Neural cell (in vitro differentiated cells): Measurements from ENCODE around the gene MYO9A. TPM values are rescaled to one million over a fixed set of nuclear protein-coding genes. Genes with fewer than 3 reads are reported as not detected.

Experiments
- H2AFZ ChIP-seq: fragments of 200-600, 300-800 bp; sonication (generic), shearing (Covaris generic); 2 replicates; pipeline ENCODE4 v1.6.0; 2014; ENCODE audit warnings: low read depth, mild to moderate bottlenecking, antibody characterized with exemption, low read length, moderate library complexity
- H3F3A ChIP-seq: fragments of 200-600 bp; shearing (Covaris generic); 2 replicates; pipeline ENCODE4 v1.6.1; 2016; ENCODE audit warnings: mild to moderate bottlenecking, moderate library complexity, mixed read lengths, antibody characterized with exemption, low read length; ENCODE audit not compliant: insufficient read depth, poor library complexity, severe bottlenecking
- H3K27ac ChIP-seq: fragments of 200-600, 300-800 bp; sonication (generic), shearing (Covaris generic); 2 replicates; pipeline ENCODE4 v1.5.1; 2014; ENCODE audit warnings: mild to moderate bottlenecking, low read length, moderate library complexity
- H3K27me3 ChIP-seq: fragments of 300-800, 200-600 bp; sonication (generic), shearing (Covaris generic); 2 replicates; pipeline ENCODE4 v1.6.0; 2014; ENCODE audit warnings: mild to moderate bottlenecking, low read depth, low read length, moderate library complexity; ENCODE audit not compliant: insufficient read depth
- H3K36me3 ChIP-seq: fragments of 300-800, 200-600 bp; sonication (generic), shearing (Covaris generic); 2 replicates; pipeline ENCODE4 v1.5.1; 2014; ENCODE audit warnings: mild to moderate bottlenecking, antibody characterized with exemption, low read length, moderate library complexity; ENCODE audit not compliant: insufficient read depth
- H3K4me2 ChIP-seq: fragments of 300-800, 200-600 bp; sonication (generic), shearing (Covaris generic); 2 replicates; pipeline ENCODE4 v1.6.0; 2014; ENCODE audit warnings: mild to moderate bottlenecking, low read length
- H3K4me3 ChIP-seq: fragments of 300-800, 200-600 bp; sonication (generic), shearing (Covaris generic); 2 replicates; pipeline ENCODE4 v1.5.1; 2014; ENCODE audit warnings: mild to moderate bottlenecking, low read length, moderate library complexity
- H3K79me2 ChIP-seq: fragments of 200-600 bp; shearing (Covaris generic); replicated peaks from 2 replicates; pipeline ENCODE4 v1.6.0; 2014; ENCODE audit warnings: mild to moderate bottlenecking, low read length, moderate library complexity; ENCODE audit not compliant: insufficient read depth
- H3K9ac ChIP-seq: fragments of 300-800, 200-600 bp; sonication (generic), shearing (Covaris generic); 2 replicates; pipeline ENCODE4 v1.6.1; 2016; ENCODE audit warnings: mild to moderate bottlenecking, low read length, mixed read lengths
- H3K9me2 ChIP-seq: fragments of 200-600 bp; shearing (Covaris generic); 2 replicates; pipeline ENCODE4 v1.6.1; 2016; ENCODE audit warnings: mild to moderate bottlenecking, low read length, mixed read lengths; ENCODE audit not compliant: insufficient read depth
- H3K9me3 ChIP-seq: fragments of 200-600, 300-800 bp; sonication (generic), shearing (Covaris generic); 2 replicates; pipeline ENCODE4 v1.6.1; 2016; ENCODE audit warnings: mild to moderate bottlenecking, mixed run types, low read length, moderate library complexity, mixed read lengths
- H4K20me1 ChIP-seq: fragments of 200-600 bp; shearing (Covaris generic); 2 replicates; pipeline ENCODE4 v1.6.1; 2016; ENCODE audit warnings: mild to moderate bottlenecking, mixed run types; ENCODE audit not compliant: insufficient read depth
- EP300 ChIP-seq: fragments of 450-650 bp; conservative IDR thresholded peaks from 2 replicates; pipeline ENCODE4 v1.6.1; 2014; ENCODE audit warnings: antibody characterized with exemption, mild to moderate bottlenecking, moderate library complexity; ENCODE audit not compliant: poor library complexity, severe bottlenecking
- EZH2 ChIP-seq: fragments of 200-600, 300-800 bp; shearing (Covaris generic), sonication (generic); IDR thresholded peaks from 2 replicates; pipeline ENCODE4 v1.6.1; 2014; ENCODE audit warnings: antibody characterized with exemption, low read length, borderline replicate concordance, mild to moderate bottlenecking; ENCODE audit not compliant: insufficient read depth, poor library complexity, severe bottlenecking
- MXI1 ChIP-seq: fragments of 450-650 bp; conservative IDR thresholded peaks from 2 replicates; pipeline ENCODE4 v1.6.1; 2014; ENCODE audit warnings: antibody characterized with exemption, mild to moderate bottlenecking; ENCODE audit not compliant: poor library complexity, severe bottlenecking
- POLR2AphosphoS5 ChIP-seq: IDR thresholded peaks from 2 replicates; pipeline ENCODE4 v1.6.1; 2012
- RAD21 ChIP-seq: fragments of 450-650 bp; conservative IDR thresholded peaks from 2 replicates; pipeline ENCODE4 v1.6.1; 2014; ENCODE audit warnings: antibody characterized with exemption, mild to moderate bottlenecking, moderate library complexity
- REST ChIP-seq: IDR thresholded peaks from 2 replicates; pipeline ENCODE4 v1.6.1; 2012; ENCODE audit warnings: borderline replicate concordance
- SMC3 ChIP-seq: fragments of 450-650 bp; conservative IDR thresholded peaks from 2 replicates; pipeline ENCODE4 v1.6.1; 2014; ENCODE audit warnings: antibody characterized with exemption, mild to moderate bottlenecking, moderate library complexity; ENCODE audit not compliant: poor library complexity
- TAF1 ChIP-seq: IDR thresholded peaks from 2 replicates; pipeline ENCODE4 v1.6.1; 2012; ENCODE audit warnings: low read depth
- polyA plus RNA-seq: library from polyadenylated mRNA; depleted of rRNA; stranded (reverse); fragments of >200 nt; gene quantifications from 2 replicates; pipeline ENCODE4 v1.2.3, GENCODE V29; 2014
- TF ChIP-seq, protein P1 (sequence below): fragments of 450-650 bp; IDR thresholded peaks from 2 replicates; pipeline ENCODE4 v1.5.1; 2014; ENCODE audit warnings: antibody characterized with exemption, mild to moderate bottlenecking, moderate library complexity; ENCODE audit not compliant: poor library complexity, severe bottlenecking

Gene MYO9A
- polyA plus RNA-seq, 1 donor from 2014 or later: 22.7 TPM

DNA sequence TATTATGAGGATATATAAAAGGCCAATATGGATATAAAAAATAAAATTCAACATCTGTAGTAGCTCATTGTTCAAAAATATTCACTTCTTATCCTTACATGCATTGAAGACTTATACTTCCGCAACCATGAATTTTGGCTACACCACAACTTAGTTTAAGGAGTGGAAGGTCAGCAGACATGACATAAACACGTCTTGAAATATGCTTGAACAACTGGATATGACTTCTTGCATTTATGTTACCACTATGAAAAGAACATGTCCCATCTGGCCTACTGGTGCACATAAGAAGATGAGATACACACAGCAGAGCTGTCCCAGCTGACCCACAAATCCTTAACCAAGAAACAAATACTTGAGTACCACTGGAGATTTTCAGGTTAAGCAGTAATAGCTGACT is 52.1 kb downstream of the MYO9A start:
- no peaks in the 10 kb centered on the region for H3K9me3 ChIP-seq
- no peak for TF ChIP-seq EP300
- TF ChIP-seq, protein P1, sequence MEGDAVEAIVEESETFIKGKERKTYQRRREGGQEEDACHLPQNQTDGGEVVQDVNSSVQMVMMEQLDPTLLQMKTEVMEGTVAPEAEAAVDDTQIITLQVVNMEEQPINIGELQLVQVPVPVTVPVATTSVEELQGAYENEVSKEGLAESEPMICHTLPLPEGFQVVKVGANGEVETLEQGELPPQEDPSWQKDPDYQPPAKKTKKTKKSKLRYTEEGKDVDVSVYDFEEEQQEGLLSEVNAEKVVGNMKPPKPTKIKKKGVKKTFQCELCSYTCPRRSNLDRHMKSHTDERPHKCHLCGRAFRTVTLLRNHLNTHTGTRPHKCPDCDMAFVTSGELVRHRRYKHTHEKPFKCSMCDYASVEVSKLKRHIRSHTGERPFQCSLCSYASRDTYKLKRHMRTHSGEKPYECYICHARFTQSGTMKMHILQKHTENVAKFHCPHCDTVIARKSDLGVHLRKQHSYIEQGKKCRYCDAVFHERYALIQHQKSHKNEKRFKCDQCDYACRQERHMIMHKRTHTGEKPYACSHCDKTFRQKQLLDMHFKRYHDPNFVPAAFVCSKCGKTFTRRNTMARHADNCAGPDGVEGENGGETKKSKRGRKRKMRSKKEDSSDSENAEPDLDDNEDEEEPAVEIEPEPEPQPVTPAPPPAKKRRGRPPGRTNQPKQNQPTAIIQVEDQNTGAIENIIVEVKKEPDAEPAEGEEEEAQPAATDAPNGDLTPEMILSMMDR: no peak
- TF ChIP-seq RAD21: no peak
- no peak for TF ChIP-seq MXI1
- TF ChIP-seq REST: no peak
- no peak for TF ChIP-seq TAF1
- TF ChIP-seq POLR2AphosphoS5: no peak
- TF ChIP-seq EZH2: no peak
- no peak for TF ChIP-seq SMC3
- no peak overlapping the region for H3K4me3 ChIP-seq
- no peak overlapping the region for H3K9ac ChIP-seq
- H3K4me2 ChIP-seq: no peak overlapping the region
- no peaks in the 10 kb centered on the region for H3K27me3 ChIP-seq
- H3K79me2 ChIP-seq: peaks cover 9% of the 10 kb centered on the region
- H2AFZ ChIP-seq: no peak overlapping the region
- no peak overlapping the region for H3K27ac ChIP-seq
- H3F3A ChIP-seq: no peaks in the 10 kb centered on the region
- no peaks in the 10 kb centered on the region for H3K9me2 ChIP-seq
- H3K36me3 ChIP-seq: no peaks in the 10 kb centered on the region
- H4K20me1 ChIP-seq: no peaks in the 10 kb centered on the region

DNA sequence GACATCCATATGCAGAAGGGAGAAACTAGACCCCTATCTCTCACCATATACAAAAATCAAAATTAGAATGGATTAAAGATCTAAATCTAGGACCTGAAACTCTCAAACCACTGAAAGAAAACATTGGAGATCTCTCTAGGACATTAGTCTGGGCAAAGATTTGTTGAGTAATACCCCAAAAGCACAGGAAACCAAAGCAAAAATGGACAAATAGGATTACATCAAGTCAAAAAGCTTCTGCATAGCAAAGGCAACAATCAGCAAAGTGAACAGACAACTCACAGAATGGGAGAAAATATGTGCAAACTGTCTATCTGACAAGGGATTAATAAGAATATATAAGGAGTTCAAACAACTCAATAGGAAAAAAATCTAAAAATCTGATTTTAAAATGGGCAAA is 54.8 kb downstream of the MYO9A start:
- H3F3A ChIP-seq: no peaks in the 10 kb centered on the region
- no peaks in the 10 kb centered on the region for H4K20me1 ChIP-seq
- no peaks in the 10 kb centered on the region for H3K27me3 ChIP-seq
- no peak overlapping the region for H2AFZ ChIP-seq
- TF ChIP-seq MXI1 (no peak), RAD21 (no peak), TAF1 (no peak), EZH2 (no peak), POLR2AphosphoS5 (no peak), REST (no peak), EP300 (no peak), SMC3 (no peak)
- TF ChIP-seq, protein P1: no peak
- H3K9me2 ChIP-seq: no peaks in the 10 kb centered on the region
- H3K27ac ChIP-seq: no peak overlapping the region
- no peaks in the 10 kb centered on the region for H3K9me3 ChIP-seq
- no peak overlapping the region for H3K4me3 ChIP-seq
- H3K79me2 ChIP-seq: peaks cover 9% of the 10 kb centered on the region
- no peak overlapping the region for H3K4me2 ChIP-seq
- H3K9ac ChIP-seq: no peak overlapping the region
- H3K36me3 ChIP-seq: no peaks in the 10 kb centered on the region
